Measurements from ENCODE around the gene SPOCK1. TPM values are rescaled to one million over a fixed set of nuclear protein-coding genes. Genes with fewer than 3 reads are reported as not detected.

SPOCK1 gene
- total RNA-seq, 1 donor from 2014 or later, result 3.7 TPM

DNA sequence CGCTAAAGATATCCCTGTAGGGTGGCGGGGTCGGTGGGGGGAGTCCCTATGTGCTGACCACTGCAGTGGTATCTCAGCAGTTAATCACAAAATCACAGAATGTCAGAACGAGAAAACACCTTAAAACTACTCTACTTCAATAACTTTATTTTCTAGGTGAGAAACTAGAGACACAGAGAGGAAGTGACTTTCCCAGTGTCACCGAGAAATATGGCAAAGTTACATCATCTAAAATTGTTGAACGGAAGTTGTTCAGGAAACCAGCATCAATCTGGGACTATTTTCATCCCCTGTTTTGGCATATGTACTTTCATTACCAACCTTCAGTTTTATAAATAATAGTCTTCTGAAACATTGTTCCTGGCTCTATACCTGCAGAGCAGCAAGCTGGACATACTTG is 384.0 kb downstream of the SPOCK1 start:
- H3K9me3 ChIP-seq (ENCODE audit: control insufficient read depth in 3 of 3, low read length in 3 of 3), result no peaks in the 10 kb centered on the region
- no peaks in the 10 kb centered on the region for H3K36me3 ChIP-seq (ENCODE audit: control insufficient read depth in 3 of 3, insufficient read depth in 3 of 3, low read length in 3 of 3)
- H3K4me1 ChIP-seq (ENCODE audit: control insufficient read depth in 3 of 3, insufficient read depth in 3 of 3, low read length in 3 of 3), result no peaks in the 10 kb centered on the region
- H3K27ac ChIP-seq (ENCODE audit: low read depth, low read length), result no peak overlapping the region
- no peak overlapping the region for H3K4me3 ChIP-seq (ENCODE audit: low read length in 3 of 3)
- peaks cover 0 to 2% (median 0%) of the 10 kb centered on the region in 3 donors for H3K27me3 ChIP-seq (ENCODE audit: control insufficient read depth in 3 of 3, insufficient read depth in 3 of 3, low read length in 3 of 3)
- H3K9ac ChIP-seq (ENCODE audit: low read depth in 1 of 3, low read length in 3 of 3), result no peak overlapping the region

DNA sequence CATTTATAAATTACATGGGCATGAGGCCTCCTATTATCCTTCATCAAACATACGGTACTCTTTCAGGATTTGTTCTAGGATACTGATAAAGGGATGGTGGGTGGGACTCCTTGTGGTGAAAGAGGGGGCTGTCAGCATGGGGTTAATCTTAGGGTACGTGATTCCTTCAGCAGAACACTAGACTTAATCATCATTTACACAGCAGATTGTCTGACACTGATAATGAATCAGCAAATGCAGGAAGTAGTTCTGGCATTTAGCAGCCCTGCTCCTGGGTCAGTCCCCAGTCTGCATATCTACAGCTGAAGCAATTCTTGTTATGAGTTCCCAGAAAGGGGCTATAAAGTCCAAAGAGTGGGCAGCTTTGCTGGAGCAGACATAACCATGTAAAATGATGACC is 384.6 kb downstream of the SPOCK1 start:
- no peaks in the 10 kb centered on the region for H3K4me1 ChIP-seq (ENCODE audit: control insufficient read depth in 3 of 3, insufficient read depth in 3 of 3, low read length in 3 of 3)
- no peaks in the 10 kb centered on the region for H3K9me3 ChIP-seq (ENCODE audit: control insufficient read depth in 3 of 3, low read length in 3 of 3)
- H3K36me3 ChIP-seq (ENCODE audit: control insufficient read depth in 3 of 3, insufficient read depth in 3 of 3, low read length in 3 of 3), result no peaks in the 10 kb centered on the region
- H3K4me3 ChIP-seq (ENCODE audit: low read length in 3 of 3), result no peak overlapping the region
- H3K9ac ChIP-seq (ENCODE audit: low read depth in 1 of 3, low read length in 3 of 3), result no peak overlapping the region
- no peak overlapping the region for H3K27ac ChIP-seq (ENCODE audit: low read depth, low read length)
- H3K27me3 ChIP-seq (ENCODE audit: control insufficient read depth in 3 of 3, insufficient read depth in 3 of 3, low read length in 3 of 3), result peaks cover 0 to 2% (median 0%) of the 10 kb centered on the region in 3 donors

DNA sequence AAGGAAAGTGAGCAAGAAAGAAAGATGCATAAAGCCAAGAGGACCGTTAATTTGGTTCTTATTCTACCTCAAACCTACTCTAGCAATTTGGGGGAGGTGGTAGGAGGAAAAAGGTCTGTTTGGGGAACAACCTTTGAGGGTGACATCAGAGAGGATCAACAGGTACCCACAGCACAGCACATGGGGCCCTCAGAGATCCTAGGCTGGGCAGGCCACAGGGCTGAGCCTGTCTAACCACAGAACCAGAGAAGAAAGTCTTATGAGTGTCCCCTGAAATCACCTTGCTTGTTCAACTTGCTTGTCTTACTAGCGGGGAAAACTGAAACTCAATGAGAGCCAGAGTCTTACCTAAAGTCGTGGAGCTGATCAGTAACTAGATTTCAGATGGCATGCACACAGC is 385.2 kb downstream of the SPOCK1 start:
- no peaks in the 10 kb centered on the region for H3K36me3 ChIP-seq (ENCODE audit: control insufficient read depth in 3 of 3, insufficient read depth in 3 of 3, low read length in 3 of 3)
- H3K9me3 ChIP-seq (ENCODE audit: control insufficient read depth in 3 of 3, low read length in 3 of 3), result no peaks in the 10 kb centered on the region
- H3K27ac ChIP-seq (ENCODE audit: low read depth, low read length), result no peak overlapping the region
- H3K4me1 ChIP-seq (ENCODE audit: control insufficient read depth in 3 of 3, insufficient read depth in 3 of 3, low read length in 3 of 3), result no peaks in the 10 kb centered on the region
- H3K27me3 ChIP-seq (ENCODE audit: control insufficient read depth in 3 of 3, insufficient read depth in 3 of 3, low read length in 3 of 3), result peaks cover 0 to 2% (median 0%) of the 10 kb centered on the region in 3 donors
- no peak overlapping the region for H3K9ac ChIP-seq (ENCODE audit: low read depth in 1 of 3, low read length in 3 of 3)
- no peak overlapping the region for H3K4me3 ChIP-seq (ENCODE audit: low read length in 3 of 3)

DNA sequence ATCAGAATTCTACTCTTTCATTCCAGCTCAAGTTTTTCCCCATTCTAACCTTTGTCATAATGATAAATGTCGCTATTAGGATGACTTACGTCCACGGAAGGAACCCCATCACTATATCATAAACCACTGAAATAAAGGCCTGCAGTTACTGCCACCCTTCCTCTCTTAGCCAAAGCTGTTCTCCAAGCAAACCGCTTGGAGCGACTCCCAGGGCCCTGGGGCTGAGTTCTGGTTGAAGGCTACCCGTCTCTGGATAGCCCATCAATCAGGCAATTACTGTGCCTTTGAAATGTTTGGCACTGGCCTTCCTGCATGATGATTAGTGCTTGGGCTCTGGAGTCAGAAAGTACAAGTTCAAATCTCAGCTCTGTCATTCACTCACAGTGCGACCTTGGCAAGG is 386.0 kb downstream of the SPOCK1 start:
- H3K36me3 ChIP-seq (ENCODE audit: control insufficient read depth in 3 of 3, insufficient read depth in 3 of 3, low read length in 3 of 3), result no peaks in the 10 kb centered on the region
- no peak overlapping the region for H3K27ac ChIP-seq (ENCODE audit: low read depth, low read length)
- H3K9me3 ChIP-seq (ENCODE audit: control insufficient read depth in 3 of 3, low read length in 3 of 3), result no peaks in the 10 kb centered on the region
- H3K9ac ChIP-seq (ENCODE audit: low read depth in 1 of 3, low read length in 3 of 3), result no peak overlapping the region
- H3K4me3 ChIP-seq (ENCODE audit: low read length in 3 of 3), result no peak overlapping the region
- no peaks in the 10 kb centered on the region for H3K4me1 ChIP-seq (ENCODE audit: control insufficient read depth in 3 of 3, insufficient read depth in 3 of 3, low read length in 3 of 3)
- peaks cover 0 to 2% (median 0%) of the 10 kb centered on the region in 3 donors for H3K27me3 ChIP-seq (ENCODE audit: control insufficient read depth in 3 of 3, insufficient read depth in 3 of 3, low read length in 3 of 3)

DNA sequence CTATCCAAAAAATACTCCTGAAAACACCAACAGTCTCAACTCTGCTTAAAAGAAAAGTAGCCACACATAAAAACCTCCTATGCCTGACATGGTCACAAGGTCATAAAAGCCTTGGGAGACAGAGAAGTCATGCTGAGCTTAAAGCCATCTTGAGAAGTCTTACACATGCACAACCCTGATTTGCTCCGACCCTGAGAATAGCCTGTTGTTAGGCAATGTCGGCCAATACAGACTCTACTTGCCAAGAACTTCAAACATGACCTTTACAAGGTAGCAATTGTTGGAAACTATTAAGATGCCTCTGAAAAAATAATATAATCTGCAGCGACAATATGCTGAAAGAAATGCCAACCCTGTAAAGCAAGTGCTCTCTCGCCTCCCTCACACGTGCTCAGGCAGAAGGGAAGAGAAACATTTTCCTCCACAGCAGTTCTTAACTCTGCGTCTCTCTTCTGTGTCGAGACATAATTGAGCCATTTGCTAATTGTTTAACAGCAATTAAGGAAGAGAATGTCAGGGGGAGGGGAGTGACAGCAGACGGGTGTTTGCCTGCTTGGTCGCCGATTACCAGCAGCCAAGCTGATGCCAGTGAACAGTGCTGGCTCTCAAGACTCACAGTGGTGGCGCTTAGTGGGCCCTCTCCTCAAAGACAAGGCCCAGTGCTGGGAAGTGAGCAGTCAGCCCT is 393.6 kb downstream of the SPOCK1 start:
- Histone ChIP-seq H3K27ac (ENCODE audit: low read depth, low read length) (no peak overlapping the region), H3K27me3 (ENCODE audit: control insufficient read depth in 3 of 3, insufficient read depth in 3 of 3, low read length in 3 of 3) (no peaks in the 10 kb centered on the region), H3K4me3 (ENCODE audit: low read length in 3 of 3) (no peak overlapping the region), H3K36me3 (ENCODE audit: control insufficient read depth in 3 of 3, insufficient read depth in 3 of 3, low read length in 3 of 3) (no peaks in the 10 kb centered on the region), H3K9me3 (ENCODE audit: control insufficient read depth in 3 of 3, low read length in 3 of 3) (no peaks in the 10 kb centered on the region), H3K9ac (ENCODE audit: low read depth in 1 of 3, low read length in 3 of 3) (no peak overlapping the region), H3K4me1 (ENCODE audit: control insufficient read depth in 3 of 3, insufficient read depth in 3 of 3, low read length in 3 of 3) (no peaks in the 10 kb centered on the region)

DNA sequence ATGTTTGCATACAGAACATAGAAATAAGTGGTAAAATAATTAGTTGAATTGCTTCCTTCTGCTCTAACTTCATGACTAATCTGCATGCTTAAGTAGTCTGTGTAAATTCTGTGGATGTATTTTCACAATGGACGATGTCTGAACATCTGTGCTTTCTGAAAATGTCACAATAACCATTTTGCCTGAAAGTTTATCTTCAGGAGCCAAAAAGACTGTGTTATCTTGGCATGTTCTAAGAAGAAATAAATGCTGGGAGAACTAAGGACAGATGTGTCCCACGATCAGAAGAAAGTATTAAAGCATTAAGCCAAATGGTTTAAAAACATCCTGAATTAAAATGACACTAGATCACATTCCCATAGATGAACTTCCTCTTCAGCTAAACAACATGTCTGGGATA is 397.6 kb downstream of the SPOCK1 start:
- no peak overlapping the region for H3K27ac ChIP-seq (ENCODE audit: low read depth, low read length)
- no peaks in the 10 kb centered on the region for H3K27me3 ChIP-seq (ENCODE audit: control insufficient read depth in 3 of 3, insufficient read depth in 3 of 3, low read length in 3 of 3)
- H3K4me1 ChIP-seq (ENCODE audit: control insufficient read depth in 3 of 3, insufficient read depth in 3 of 3, low read length in 3 of 3), result no peaks in the 10 kb centered on the region
- no peaks in the 10 kb centered on the region for H3K36me3 ChIP-seq (ENCODE audit: control insufficient read depth in 3 of 3, insufficient read depth in 3 of 3, low read length in 3 of 3)
- no peak overlapping the region for H3K9ac ChIP-seq (ENCODE audit: low read depth in 1 of 3, low read length in 3 of 3)
- no peaks in the 10 kb centered on the region for H3K9me3 ChIP-seq (ENCODE audit: control insufficient read depth in 3 of 3, low read length in 3 of 3)
- H3K4me3 ChIP-seq (ENCODE audit: low read length in 3 of 3), result no peak overlapping the region

DNA sequence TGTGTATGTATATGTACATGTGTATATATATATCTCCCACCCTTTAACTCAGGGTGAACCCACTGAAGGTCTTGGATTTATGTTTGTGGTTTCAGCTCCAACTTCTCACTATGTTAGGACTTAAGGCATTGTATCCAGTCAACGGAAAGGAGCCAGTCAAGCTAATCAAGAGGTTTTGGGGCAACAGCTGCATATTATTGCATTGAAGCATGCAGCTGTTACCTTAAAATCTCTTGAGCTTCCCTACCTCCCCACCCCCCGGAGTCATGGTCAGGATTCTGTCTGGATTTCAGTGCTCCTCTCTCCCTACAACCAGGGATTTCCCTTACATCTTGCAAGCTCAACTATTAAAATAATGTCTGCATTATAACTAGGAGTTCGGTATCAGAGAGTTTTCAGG is 399.5 kb downstream of the SPOCK1 start:
- no peak overlapping the region for H3K4me3 ChIP-seq (ENCODE audit: low read length in 3 of 3)
- H3K27me3 ChIP-seq (ENCODE audit: control insufficient read depth in 3 of 3, insufficient read depth in 3 of 3, low read length in 3 of 3), result no peaks in the 10 kb centered on the region
- H3K36me3 ChIP-seq (ENCODE audit: control insufficient read depth in 3 of 3, insufficient read depth in 3 of 3, low read length in 3 of 3), result no peaks in the 10 kb centered on the region
- H3K4me1 ChIP-seq (ENCODE audit: control insufficient read depth in 3 of 3, insufficient read depth in 3 of 3, low read length in 3 of 3), result no peaks in the 10 kb centered on the region
- H3K27ac ChIP-seq (ENCODE audit: low read depth, low read length), result no peak overlapping the region
- no peak overlapping the region for H3K9ac ChIP-seq (ENCODE audit: low read depth in 1 of 3, low read length in 3 of 3)
- no peaks in the 10 kb centered on the region for H3K9me3 ChIP-seq (ENCODE audit: control insufficient read depth in 3 of 3, low read length in 3 of 3)

DNA sequence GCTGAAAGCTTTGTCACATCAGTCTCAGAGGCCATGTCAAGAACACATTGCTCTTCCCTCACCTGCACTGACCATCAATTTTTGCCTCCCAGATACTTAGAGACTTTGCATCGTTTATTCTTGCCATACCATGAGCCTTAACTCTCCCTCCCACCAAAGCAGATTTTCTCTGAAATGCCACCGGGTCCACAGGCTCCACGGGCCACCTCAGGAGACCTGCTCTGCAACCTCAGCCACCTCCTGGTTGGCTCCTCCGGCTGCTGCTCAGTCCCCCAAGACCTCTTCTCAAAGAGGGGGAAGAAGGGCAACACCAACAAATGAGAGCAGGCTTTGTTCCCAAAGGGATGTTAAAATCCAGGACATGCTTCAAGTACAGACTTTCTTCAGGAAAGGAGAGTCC is 400.5 kb downstream of the SPOCK1 start:
- H3K27me3 ChIP-seq (ENCODE audit: control insufficient read depth in 3 of 3, insufficient read depth in 3 of 3, low read length in 3 of 3), result no peaks in the 10 kb centered on the region
- H3K36me3 ChIP-seq (ENCODE audit: control insufficient read depth in 3 of 3, insufficient read depth in 3 of 3, low read length in 3 of 3), result no peaks in the 10 kb centered on the region
- no peak overlapping the region for H3K27ac ChIP-seq (ENCODE audit: low read depth, low read length)
- no peaks in the 10 kb centered on the region for H3K9me3 ChIP-seq (ENCODE audit: control insufficient read depth in 3 of 3, low read length in 3 of 3)
- H3K9ac ChIP-seq (ENCODE audit: low read depth in 1 of 3, low read length in 3 of 3), result no peak overlapping the region
- no peaks in the 10 kb centered on the region for H3K4me1 ChIP-seq (ENCODE audit: control insufficient read depth in 3 of 3, insufficient read depth in 3 of 3, low read length in 3 of 3)
- H3K4me3 ChIP-seq (ENCODE audit: low read length in 3 of 3), result no peak overlapping the region

DNA sequence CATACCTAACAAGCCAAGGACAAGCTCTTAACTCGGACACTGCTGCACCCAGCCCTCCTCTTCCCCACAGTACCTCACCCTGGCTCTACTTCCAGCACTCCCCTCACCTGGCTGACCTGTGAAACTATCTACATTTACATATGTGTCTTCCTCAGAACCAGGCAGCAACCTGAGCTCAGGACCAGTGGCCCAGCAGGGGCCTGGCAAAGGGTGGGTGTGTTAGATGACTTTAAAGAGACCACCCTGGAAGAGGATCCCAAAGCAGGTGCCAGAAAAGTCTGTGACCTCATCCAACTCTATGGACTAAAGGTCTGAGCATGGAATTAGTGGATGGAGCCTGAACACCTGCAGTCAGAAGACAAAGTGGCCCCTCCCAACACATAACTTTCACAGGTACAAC is 400.9 kb downstream of the SPOCK1 start:
- H3K36me3 ChIP-seq (ENCODE audit: control insufficient read depth in 3 of 3, insufficient read depth in 3 of 3, low read length in 3 of 3), result no peaks in the 10 kb centered on the region
- H3K27ac ChIP-seq (ENCODE audit: low read depth, low read length), result no peak overlapping the region
- no peaks in the 10 kb centered on the region for H3K27me3 ChIP-seq (ENCODE audit: control insufficient read depth in 3 of 3, insufficient read depth in 3 of 3, low read length in 3 of 3)
- H3K4me1 ChIP-seq (ENCODE audit: control insufficient read depth in 3 of 3, insufficient read depth in 3 of 3, low read length in 3 of 3), result no peaks in the 10 kb centered on the region
- H3K4me3 ChIP-seq (ENCODE audit: low read length in 3 of 3), result no peak overlapping the region
- H3K9me3 ChIP-seq (ENCODE audit: control insufficient read depth in 3 of 3, low read length in 3 of 3), result no peaks in the 10 kb centered on the region
- no peak overlapping the region for H3K9ac ChIP-seq (ENCODE audit: low read depth in 1 of 3, low read length in 3 of 3)

DNA sequence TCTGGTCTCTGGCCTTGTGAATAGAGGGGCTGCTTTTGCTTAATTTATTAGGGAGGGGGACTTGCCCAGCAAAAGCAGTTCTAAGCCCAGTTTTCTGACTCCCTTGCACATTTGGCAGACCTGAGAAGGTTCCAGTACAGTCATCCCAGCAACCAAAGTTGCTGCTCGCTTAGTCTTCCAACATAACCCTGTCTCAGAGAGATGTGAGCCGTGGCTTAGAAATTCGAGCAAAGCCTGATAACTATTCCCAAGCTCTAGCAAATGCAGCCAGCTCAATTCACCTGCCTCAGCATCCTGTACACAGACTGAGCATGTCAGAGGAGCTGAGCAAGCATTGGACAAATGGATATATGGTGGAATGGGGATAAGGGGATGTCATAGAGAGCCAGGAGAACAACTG is 401.9 kb downstream of the SPOCK1 start:
- Histone ChIP-seq H3K4me1 (ENCODE audit: control insufficient read depth in 3 of 3, insufficient read depth in 3 of 3, low read length in 3 of 3) (no peaks in the 10 kb centered on the region), H3K9me3 (ENCODE audit: control insufficient read depth in 3 of 3, low read length in 3 of 3) (no peaks in the 10 kb centered on the region), H3K36me3 (ENCODE audit: control insufficient read depth in 3 of 3, insufficient read depth in 3 of 3, low read length in 3 of 3) (no peaks in the 10 kb centered on the region), H3K4me3 (ENCODE audit: low read length in 3 of 3) (no peak overlapping the region), H3K27me3 (ENCODE audit: control insufficient read depth in 3 of 3, insufficient read depth in 3 of 3, low read length in 3 of 3) (no peaks in the 10 kb centered on the region), H3K27ac (ENCODE audit: low read depth, low read length) (no peak overlapping the region), H3K9ac (ENCODE audit: low read depth in 1 of 3, low read length in 3 of 3) (no peak overlapping the region)
